Activated T-cell treated with anti-CD3 and anti-CD28 coated beads, Interleukin-2, amount 50 U/mL, for 72 hours (primary cell): Measurements from ENCODE around the gene PLEKHA7. TPM values are rescaled to one million over a fixed set of nuclear protein-coding genes. Genes with fewer than 3 reads are reported as not detected.
A peak's percentile ranks its signal among the peaks of the same experiment; 100 is the strongest.

Experiments used
- ATAC-seq, 2 donors: fragments of 150-1000 bp; cut with Tn5 transposase; replicated peaks in 1 of 2; 2 replicates each; pipeline ENCODE4 v1.10.0; 2021; ENCODE audit warnings: moderate library complexity in 2 of 2, mild to moderate bottlenecking in 1 of 2
- DNase-seq, 2 donors: peaks; one replicate each; pipeline ENCODE4 v3.0.0; 2021 to 2022; ENCODE audit warnings: mixed read lengths in 1 of 2
- H3K27ac Mint-ChIP-seq: one replicate; pipeline ENCODE4 v1.8.0; 2022; ENCODE audit warnings: mild to moderate bottlenecking, moderate library complexity, mixed read lengths
- H3K27me3 Mint-ChIP-seq: one replicate; pipeline ENCODE4 v1.8.0; 2022; ENCODE audit warnings: low read depth, mixed read lengths
- H3K36me3 Mint-ChIP-seq, 2 donors: one replicate each; pipeline ENCODE4 v1.8.0; 2022; ENCODE audit warnings: mixed read lengths in 2 of 2, mild to moderate bottlenecking in 1 of 2; ENCODE audit not compliant: insufficient read depth in 2 of 2
- H3K4me1 Mint-ChIP-seq: one replicate; pipeline ENCODE4 v1.8.0; 2022; ENCODE audit warnings: low read depth, mixed read lengths
- H3K4me3 Mint-ChIP-seq, 2 donors: one replicate each; pipeline ENCODE4 v1.8.0; 2022; ENCODE audit warnings: mild to moderate bottlenecking in 2 of 2, mixed read lengths in 2 of 2, moderate library complexity in 2 of 2
- H3K9me3 Mint-ChIP-seq, 2 donors: one replicate each; pipeline ENCODE4 v1.8.0; 2022; ENCODE audit warnings: mixed read lengths in 2 of 2
- total RNA-seq, 2 donors: library from RNA; stranded (reverse); gene quantifications; one replicate each; pipeline ENCODE4 v1.2.3, GENCODE V29; 2022

PLEKHA7 gene
- total RNA-seq, 2 donors from 2014 or later, result 6.5 to 11.0 TPM

DNA sequence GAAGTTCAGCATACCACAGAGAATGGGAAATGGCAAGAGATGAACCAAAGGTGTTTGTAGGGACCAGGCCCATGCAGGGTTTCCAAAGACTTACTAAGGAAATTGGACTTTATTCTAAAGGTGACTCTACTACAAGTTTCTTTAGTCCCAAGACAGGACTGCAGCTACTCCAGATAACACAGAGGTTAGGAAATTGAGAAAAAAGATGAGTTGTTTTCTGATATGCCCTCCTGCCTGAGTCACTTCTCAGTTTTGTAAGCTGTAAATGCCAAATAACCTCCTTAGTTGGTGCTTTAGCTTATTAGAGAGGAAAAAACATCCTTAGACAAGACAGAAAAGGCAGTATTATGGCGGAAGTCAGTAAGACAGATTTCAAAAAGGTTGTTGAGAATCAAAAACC lies 179.8 kb downstream of the PLEKHA7 start:
- peak; percentile 49 to 58 for ATAC-seq
- peak overlapping the region in 1 of 2 donors; percentile 8 for H3K4me3 Mint-ChIP-seq

DNA sequence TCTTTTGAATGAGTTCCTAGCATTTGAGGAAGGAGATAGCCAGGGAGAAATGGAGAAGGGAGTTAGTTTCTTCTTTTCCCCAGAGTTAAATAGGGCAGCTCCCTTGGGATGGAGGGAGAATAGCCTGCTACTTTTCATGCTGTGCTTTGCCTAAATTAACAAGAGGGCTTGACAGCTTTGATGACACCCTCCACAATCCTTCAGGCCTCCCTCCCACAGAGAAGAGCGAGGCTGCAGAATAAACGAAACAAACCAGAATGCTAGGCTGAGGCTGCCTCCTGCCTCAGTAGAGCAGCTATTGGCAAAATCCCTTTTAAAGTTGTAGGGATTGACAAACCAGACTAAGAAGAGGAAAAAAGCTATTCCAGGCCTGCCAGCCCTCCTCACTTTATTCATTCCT lies 181.2 kb downstream of the PLEKHA7 start:
- Mint-ChIP-seq H3K36me3 (peaks cover 0 to 8% of the 10 kb centered on the region in 2 donors), H3K4me3 (no peak overlapping the region), H3K9me3 (no peaks in the 10 kb centered on the region), H3K27me3 (no peaks in the 10 kb centered on the region), H3K27ac (no peak overlapping the region), H3K4me1 (peaks cover 13% of the 10 kb centered on the region)
- no peak for DNase-seq
- no peak for ATAC-seq

More for the DNA sequence above, 179.8 kb downstream of the PLEKHA7 start:
- Mint-ChIP-seq H3K4me1 (peaks cover 13% of the 10 kb centered on the region), H3K36me3 (peaks cover 0 to 2% of the 10 kb centered on the region in 2 donors), H3K27ac (no peak overlapping the region), H3K27me3 (no peaks in the 10 kb centered on the region), H3K9me3 (no peaks in the 10 kb centered on the region)
- DNase-seq, result no peak

GRCh38 chr11:16832193-16832539 lies 182.0 kb downstream of the PLEKHA7 start:
- Mint-ChIP-seq H3K27me3 (no peaks in the 10 kb centered on the region), H3K4me1 (peaks cover 20% of the 10 kb centered on the region), H3K9me3 (no peaks in the 10 kb centered on the region), H3K36me3 (peaks cover 0 to 8% of the 10 kb centered on the region in 2 donors), H3K27ac (no peak overlapping the region), H3K4me3 (no peak overlapping the region)
- DNase-seq, result no peak
- no peak for ATAC-seq

DNA sequence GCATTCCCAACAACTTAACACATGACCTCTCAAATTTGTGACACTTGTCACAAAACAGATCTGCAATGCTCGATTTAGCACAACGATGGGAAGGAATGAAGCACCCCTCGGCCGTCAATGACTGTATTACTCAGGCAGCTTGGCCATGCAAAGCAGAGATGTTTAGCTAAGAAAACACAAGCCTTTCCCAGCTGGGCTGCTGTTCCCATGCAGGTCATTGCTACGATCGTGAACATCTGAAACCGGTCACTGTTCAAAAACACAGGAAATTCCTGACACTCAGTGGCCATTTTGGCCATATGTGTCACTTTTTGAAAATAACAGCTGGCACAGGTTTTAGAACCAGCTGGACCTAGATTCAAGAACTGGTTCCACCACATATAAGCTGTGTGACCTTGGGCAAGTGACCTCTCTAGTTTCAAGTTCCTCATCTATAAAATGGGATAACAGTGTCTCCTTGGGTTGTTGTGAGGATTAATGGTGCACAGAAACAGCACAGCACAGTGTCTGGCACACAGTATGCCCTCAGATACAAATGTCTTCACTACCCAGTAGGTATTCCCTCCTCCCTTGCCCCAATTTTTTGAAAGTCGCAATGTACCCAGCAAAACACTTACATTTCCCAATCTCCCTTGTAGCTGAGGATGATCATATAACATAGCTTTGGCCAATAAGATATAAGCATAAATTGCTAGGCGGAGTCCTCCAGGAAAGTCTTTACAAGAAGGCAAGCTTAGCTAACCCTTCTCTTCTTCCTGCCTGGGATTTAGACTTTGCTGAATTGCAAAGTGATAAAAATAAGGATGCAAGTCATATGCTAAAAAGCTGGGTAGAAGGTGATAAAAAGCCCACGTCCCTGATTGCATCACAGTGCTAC lies 182.7 kb downstream of the PLEKHA7 start:
- Mint-ChIP-seq H3K27me3 (no peaks in the 10 kb centered on the region), H3K27ac (no peak overlapping the region), H3K4me1 (peaks cover 26% of the 10 kb centered on the region)

GRCh38 chr11:16827139-16827538 lies 187.1 kb downstream of the PLEKHA7 start:
- Mint-ChIP-seq H3K4me1 (peaks cover 13% of the 10 kb centered on the region), H3K27me3 (no peaks in the 10 kb centered on the region), H3K9me3 (no peaks in the 10 kb centered on the region), H3K36me3 (peaks cover 0 to 10% of the 10 kb centered on the region in 2 donors), H3K27ac (no peak overlapping the region), H3K4me3 (no peak overlapping the region)
- peak; percentile 72 to 80 for ATAC-seq
- no peak for DNase-seq

More for the DNA sequence above, 182.7 kb downstream of the PLEKHA7 start:
- H3K36me3 Mint-ChIP-seq, result peaks cover 0 to 10% of the 10 kb centered on the region in 2 donors
- ATAC-seq (no peak), DNase-seq (no peak)
- H3K9me3 Mint-ChIP-seq, result no peaks in the 10 kb centered on the region
- H3K4me3 Mint-ChIP-seq, result no peak overlapping the region

DNA sequence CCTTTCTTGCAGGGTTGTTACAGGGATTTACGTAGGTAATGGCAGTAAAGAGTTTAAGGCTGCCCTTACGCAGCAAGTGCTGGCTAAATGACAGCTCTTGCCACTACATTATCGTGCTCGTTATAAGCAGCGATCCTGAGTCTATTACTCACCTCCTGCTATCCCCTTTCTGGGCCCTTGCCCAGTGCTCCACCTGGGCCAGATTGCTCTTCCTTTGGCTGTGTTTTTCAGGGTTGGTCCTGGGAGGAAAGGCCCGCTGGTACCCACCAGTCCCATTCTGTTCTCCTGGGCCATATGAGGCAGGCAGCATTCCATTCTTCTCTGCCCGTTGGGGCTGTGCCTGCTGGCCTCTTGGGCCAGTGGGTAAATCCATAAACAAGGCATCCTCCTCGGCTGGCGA lies 188.2 kb downstream of the PLEKHA7 start:
- Mint-ChIP-seq H3K27me3 (no peaks in the 10 kb centered on the region), H3K9me3 (no peaks in the 10 kb centered on the region), H3K4me3 (no peak overlapping the region), H3K4me1 (peaks cover 20% of the 10 kb centered on the region), H3K27ac (no peak overlapping the region), H3K36me3 (peaks cover 0 to 10% of the 10 kb centered on the region in 2 donors)
- no peak for ATAC-seq
- no peak for DNase-seq

GRCh38 chr11:16825101-16825500 lies 189.1 kb downstream of the PLEKHA7 start:
- Mint-ChIP-seq H3K36me3 (peaks cover 0 to 10% of the 10 kb centered on the region in 2 donors), H3K27ac (no peak overlapping the region), H3K4me3 (no peak overlapping the region), H3K4me1 (peaks cover 26% of the 10 kb centered on the region), H3K27me3 (no peaks in the 10 kb centered on the region), H3K9me3 (no peaks in the 10 kb centered on the region)
- no peak for ATAC-seq
- no peak for DNase-seq

GRCh38 chr11:16820324-16821092 lies 193.7 kb downstream of the PLEKHA7 start:
- no peaks in the 10 kb centered on the region for H3K36me3 Mint-ChIP-seq
- no peaks in the 10 kb centered on the region for H3K9me3 Mint-ChIP-seq
- peak; percentile 72 to 84 for ATAC-seq
- no peaks in the 10 kb centered on the region for H3K27me3 Mint-ChIP-seq
- DNase-seq, result peak; percentile 38 to 44
- H3K4me1 Mint-ChIP-seq, result peaks cover 13% of the 10 kb centered on the region
- no peak overlapping the region for H3K4me3 Mint-ChIP-seq
- no peak overlapping the region for H3K27ac Mint-ChIP-seq

- H3K9me3 Mint-ChIP-seq, result no peaks in the 10 kb centered on the region
- no peak overlapping the region for H3K27ac Mint-ChIP-seq
- ATAC-seq, result no peak
- H3K4me1 Mint-ChIP-seq, result peaks cover 13% of the 10 kb centered on the region
- no peak for DNase-seq
- no peak overlapping the region for H3K4me3 Mint-ChIP-seq
- no peaks in the 10 kb centered on the region for H3K27me3 Mint-ChIP-seq
- no peaks in the 10 kb centered on the region for H3K36me3 Mint-ChIP-seq
These were observed 195.9 kb downstream of the PLEKHA7 start for GRCh38 chr11:16818284-16818683.

GRCh38 chr11:16817351-16817750 lies 196.9 kb downstream of the PLEKHA7 start:
- H3K4me3 Mint-ChIP-seq, result no peak overlapping the region
- no peaks in the 10 kb centered on the region for H3K9me3 Mint-ChIP-seq
- no peak for DNase-seq
- no peak for ATAC-seq
- no peaks in the 10 kb centered on the region for H3K36me3 Mint-ChIP-seq
- H3K4me1 Mint-ChIP-seq, result peaks cover 13% of the 10 kb centered on the region
- H3K27me3 Mint-ChIP-seq, result no peaks in the 10 kb centered on the region
- no peak overlapping the region for H3K27ac Mint-ChIP-seq

DNA sequence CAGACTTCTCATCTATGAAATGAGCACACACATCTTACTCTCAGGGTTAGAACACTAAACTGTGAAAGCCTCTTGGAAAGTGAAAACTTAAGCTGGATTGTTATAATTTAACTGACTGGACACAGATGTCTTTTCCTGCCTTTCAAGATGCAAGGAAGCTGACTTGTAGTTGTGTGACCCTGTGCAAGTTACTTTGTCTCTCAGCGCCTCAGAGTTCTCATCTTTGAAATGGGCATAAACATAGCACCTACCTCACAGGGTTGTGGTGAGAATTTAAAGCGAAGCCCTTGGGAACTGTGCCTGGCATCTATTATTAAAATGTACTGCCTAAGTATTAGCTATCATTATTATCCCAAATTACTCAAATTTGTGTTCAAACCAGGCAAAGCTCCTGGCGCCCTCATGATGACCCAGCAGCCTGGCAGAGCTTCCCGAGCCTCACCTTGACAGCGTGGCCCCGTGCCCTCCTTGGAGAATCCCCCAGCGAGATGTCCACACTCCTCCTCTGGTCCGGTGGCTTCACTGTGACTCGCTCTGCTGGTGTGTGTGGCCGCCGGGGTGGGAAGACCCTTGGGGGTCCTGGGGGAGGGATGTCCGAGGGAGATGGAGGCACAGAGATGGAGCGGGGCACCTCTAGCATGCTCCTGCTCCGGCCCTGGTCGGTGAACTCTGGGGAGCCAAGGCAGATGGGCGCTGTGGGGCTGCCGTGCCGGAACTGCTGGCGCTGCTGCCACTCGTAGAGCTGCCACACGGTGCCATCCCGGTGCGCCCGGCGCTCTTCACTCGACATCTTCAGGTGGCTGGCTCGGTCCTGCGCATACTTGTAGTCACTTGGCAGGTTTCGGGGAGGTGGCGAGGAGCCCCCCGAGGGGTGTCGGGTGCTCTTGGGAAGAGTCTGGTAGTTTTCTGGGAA lies 197.6 kb downstream of the PLEKHA7 start:
- Mint-ChIP-seq H3K4me3 (no peak overlapping the region), H3K36me3 (no peaks in the 10 kb centered on the region), H3K27ac (no peak overlapping the region), H3K27me3 (no peaks in the 10 kb centered on the region), H3K9me3 (no peaks in the 10 kb centered on the region), H3K4me1 (peaks cover 13% of the 10 kb centered on the region)
- DNase-seq (no peak), ATAC-seq (no peak)

DNA sequence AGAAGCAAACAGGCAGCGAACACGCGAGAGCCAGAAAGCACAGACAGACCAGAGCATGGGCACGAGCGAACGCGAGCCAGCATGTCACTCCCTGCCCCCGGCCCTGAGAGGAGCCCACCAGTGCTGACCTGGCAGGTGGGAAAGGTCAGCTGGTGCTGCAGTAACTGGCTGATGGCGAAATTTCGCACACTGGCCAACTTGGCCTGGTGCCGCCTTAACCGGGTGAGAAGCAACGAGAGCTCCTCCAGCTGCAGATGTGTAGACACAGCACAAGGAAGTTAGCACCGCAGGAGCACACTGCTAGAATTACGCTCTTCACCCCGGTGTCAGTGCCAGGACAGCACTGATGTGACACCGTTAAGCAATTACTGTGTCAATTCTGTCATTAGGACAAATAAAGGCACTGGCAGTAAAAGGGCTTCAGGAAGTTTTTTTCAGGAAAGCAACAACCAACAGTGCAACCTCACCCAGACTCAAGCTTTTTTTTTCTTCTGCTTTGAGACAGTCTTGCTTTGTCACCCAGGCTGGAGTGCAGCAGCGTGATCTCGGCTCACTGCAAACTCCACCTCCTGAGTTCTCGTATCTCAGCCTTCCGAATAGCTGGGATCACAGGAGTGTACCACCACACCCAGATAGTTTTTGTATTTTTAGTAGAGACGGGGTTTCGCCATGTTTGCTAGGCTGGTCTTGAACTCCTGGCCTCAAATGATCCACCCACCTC lies 199.0 kb downstream of the PLEKHA7 start:
- Mint-ChIP-seq H3K9me3 (no peaks in the 10 kb centered on the region), H3K4me1 (no peaks in the 10 kb centered on the region), H3K36me3 (no peaks in the 10 kb centered on the region), H3K27ac (no peak overlapping the region), H3K27me3 (no peaks in the 10 kb centered on the region), H3K4me3 (no peak overlapping the region)
- DNase-seq (no peak), ATAC-seq (no peak)
